Raji (cell line): ENCODE data around the gene ONECUT1.

Experiments
- POLR2A ChIP-seq: IDR thresholded peaks from 2 replicates; pipeline ENCODE4 v1.6.1; 2011; ENCODE audit warnings: low read depth, low read length, control low read depth; ENCODE audit not compliant: insufficient read depth

ONECUT1 gene

GRCh38 chr15:52787549-52788098 is 2.5 kb downstream of the ONECUT1 start:
- TF ChIP-seq POLR2A: no peak

GRCh38 chr15:52787123-52787503 is 3.0 kb downstream of the ONECUT1 start:
- no peak for TF ChIP-seq POLR2A

GRCh38 chr15:52786436-52787122 is 3.6 kb downstream of the ONECUT1 start:
- no peak for TF ChIP-seq POLR2A

- no peak for TF ChIP-seq POLR2A
Observed at GRCh38 chr15:52785672-52786406, 4.3 kb downstream of the ONECUT1 start.

GRCh38 chr15:52784799-52785671 is 5.1 kb downstream of the ONECUT1 start:
- no peak for TF ChIP-seq POLR2A

- TF ChIP-seq POLR2A: no peak
Observed at GRCh38 chr15:52783929-52784798, 6.0 kb downstream of the ONECUT1 start.

- TF ChIP-seq POLR2A: no peak
Observed at GRCh38 chr15:52783191-52783829, 6.8 kb downstream of the ONECUT1 start.

- no peak for TF ChIP-seq POLR2A
Observed at GRCh38 chr15:52782514-52782913, 7.6 kb downstream of the ONECUT1 start.

GRCh38 chr15:52780172-52780980 is 9.8 kb downstream of the ONECUT1 start:
- TF ChIP-seq POLR2A: no peak

- TF ChIP-seq POLR2A: no peak
Observed at GRCh38 chr15:52778457-52778856, 11.7 kb downstream of the ONECUT1 start.

GRCh38 chr15:52772766-52773165 is 17.4 kb downstream of the ONECUT1 start:
- TF ChIP-seq POLR2A: no peak

- no peak for TF ChIP-seq POLR2A
Observed at GRCh38 chr15:52765785-52766184, 24.4 kb downstream of the ONECUT1 start.

GRCh38 chr15:52764731-52765130 is 25.4 kb downstream of the ONECUT1 start:
- no peak for TF ChIP-seq POLR2A
